ENCODE data around the gene EDRF1. TPM values are rescaled to one million over a fixed set of nuclear protein-coding genes. Genes with fewer than 3 reads are reported as not detected.

Gene EDRF1
- total and polyA plus RNA-seq, 2 of the 13 experiments (the other 11 are each of a cell fraction or from before 2014, with no cell fraction given) = 16.9 to 26.7 TPM

DNA sequence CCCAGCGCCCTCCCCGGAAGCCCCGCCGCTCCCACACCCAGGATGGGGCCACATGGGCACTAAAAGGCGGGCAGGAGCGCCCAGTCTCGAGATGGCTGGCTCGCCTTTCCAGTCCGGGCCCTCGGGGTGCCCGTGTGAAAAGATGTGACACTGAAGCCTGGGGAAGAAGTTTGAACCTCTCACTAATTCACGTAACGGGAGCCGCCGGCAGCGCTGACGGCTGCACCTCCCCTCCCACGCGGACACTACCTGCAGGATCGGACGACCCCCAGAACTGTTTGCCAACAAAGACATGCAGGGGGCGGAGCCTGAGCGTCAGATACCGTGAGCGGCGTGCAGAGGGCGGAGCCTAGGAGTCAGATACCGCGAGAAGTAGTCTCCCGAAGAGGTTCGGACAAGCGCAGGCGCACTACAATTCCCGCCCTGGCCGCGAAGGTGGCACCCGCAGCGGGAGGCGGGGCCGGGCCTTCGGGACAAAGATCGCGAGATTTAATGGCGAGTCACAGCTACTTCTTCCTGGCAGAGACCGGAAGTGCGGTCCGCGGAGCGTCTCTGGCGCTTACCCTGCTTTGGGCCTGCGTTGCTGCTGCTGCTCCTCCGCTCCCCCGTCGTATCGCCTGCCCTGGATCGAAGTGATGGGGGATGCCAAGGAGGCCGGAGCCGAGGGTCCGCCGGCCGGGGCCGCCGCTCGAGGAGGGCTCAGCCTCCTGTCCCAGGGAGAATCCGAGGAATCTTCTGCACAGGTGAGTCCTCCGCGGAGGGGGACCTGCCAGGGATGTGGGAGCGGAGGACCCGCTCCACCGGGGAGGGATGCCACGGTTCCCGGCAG is at the start of gene EDRF1 (continued):
- TF ChIP-seq ZNF598 (CRISPR knock-in tag; IDR thresholded peaks at IDR 0.05; ENCODE audit: borderline replicate concordance) = peak; percentile 85
- TF ChIP-seq, protein P1, sequence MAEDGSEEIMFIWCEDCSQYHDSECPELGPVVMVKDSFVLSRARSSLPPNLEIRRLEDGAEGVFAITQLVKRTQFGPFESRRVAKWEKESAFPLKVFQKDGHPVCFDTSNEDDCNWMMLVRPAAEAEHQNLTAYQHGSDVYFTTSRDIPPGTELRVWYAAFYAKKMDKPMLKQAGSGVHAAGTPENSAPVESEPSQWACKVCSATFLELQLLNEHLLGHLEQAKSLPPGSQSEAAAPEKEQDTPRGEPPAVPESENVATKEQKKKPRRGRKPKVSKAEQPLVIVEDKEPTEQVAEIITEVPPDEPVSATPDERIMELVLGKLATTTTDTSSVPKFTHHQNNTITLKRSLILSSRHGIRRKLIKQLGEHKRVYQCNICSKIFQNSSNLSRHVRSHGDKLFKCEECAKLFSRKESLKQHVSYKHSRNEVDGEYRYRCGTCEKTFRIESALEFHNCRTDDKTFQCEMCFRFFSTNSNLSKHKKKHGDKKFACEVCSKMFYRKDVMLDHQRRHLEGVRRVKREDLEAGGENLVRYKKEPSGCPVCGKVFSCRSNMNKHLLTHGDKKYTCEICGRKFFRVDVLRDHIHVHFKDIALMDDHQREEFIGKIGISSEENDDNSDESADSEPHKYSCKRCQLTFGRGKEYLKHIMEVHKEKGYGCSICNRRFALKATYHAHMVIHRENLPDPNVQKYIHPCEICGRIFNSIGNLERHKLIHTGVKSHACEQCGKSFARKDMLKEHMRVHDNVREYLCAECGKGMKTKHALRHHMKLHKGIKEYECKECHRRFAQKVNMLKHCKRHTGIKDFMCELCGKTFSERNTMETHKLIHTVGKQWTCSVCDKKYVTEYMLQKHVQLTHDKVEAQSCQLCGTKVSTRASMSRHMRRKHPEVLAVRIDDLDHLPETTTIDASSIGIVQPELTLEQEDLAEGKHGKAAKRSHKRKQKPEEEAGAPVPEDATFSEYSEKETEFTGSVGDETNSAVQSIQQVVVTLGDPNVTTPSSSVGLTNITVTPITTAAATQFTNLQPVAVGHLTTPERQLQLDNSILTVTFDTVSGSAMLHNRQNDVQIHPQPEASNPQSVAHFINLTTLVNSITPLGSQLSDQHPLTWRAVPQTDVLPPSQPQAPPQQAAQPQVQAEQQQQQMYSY (CRISPR knock-in tag; IDR thresholded peaks at IDR 0.05) = peak; percentile 71; the same call in 1 of the 2 replicates
- TF ChIP-seq FOXK2 (IDR thresholded peaks at IDR 0.05) = no peak
- TF ChIP-seq NCOA1 (CRISPR knock-in tag; IDR thresholded peaks at IDR 0.05) = no peak
- TF ChIP-seq, protein P2, sequence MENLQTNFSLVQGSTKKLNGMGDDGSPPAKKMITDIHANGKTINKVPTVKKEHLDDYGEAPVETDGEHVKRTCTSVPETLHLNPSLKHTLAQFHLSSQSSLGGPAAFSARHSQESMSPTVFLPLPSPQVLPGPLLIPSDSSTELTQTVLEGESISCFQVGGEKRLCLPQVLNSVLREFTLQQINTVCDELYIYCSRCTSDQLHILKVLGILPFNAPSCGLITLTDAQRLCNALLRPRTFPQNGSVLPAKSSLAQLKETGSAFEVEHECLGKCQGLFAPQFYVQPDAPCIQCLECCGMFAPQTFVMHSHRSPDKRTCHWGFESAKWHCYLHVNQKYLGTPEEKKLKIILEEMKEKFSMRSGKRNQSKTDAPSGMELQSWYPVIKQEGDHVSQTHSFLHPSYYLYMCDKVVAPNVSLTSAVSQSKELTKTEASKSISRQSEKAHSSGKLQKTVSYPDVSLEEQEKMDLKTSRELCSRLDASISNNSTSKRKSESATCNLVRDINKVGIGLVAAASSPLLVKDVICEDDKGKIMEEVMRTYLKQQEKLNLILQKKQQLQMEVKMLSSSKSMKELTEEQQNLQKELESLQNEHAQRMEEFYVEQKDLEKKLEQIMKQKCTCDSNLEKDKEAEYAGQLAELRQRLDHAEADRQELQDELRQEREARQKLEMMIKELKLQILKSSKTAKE (CRISPR knock-in tag; IDR thresholded peaks at IDR 0.05; ENCODE audit: borderline replicate concordance) = peak; percentile 30; the same call in 1 of the 2 replicates
- no peak for TF ChIP-seq SSRP1 (CRISPR knock-in tag; IDR thresholded peaks at IDR 0.05)
- TF ChIP-seq, protein P3, sequence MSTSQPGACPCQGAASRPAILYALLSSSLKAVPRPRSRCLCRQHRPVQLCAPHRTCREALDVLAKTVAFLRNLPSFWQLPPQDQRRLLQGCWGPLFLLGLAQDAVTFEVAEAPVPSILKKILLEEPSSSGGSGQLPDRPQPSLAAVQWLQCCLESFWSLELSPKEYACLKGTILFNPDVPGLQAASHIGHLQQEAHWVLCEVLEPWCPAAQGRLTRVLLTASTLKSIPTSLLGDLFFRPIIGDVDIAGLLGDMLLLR (CRISPR knock-in tag; IDR thresholded peaks at IDR 0.05) = 0 out of 2 replicates have a peak, but pooled peaks have one; percentile 49
- peak; percentile 97 for TF ChIP-seq DR1 (CRISPR knock-in tag; IDR thresholded peaks at IDR 0.05)
- TF ChIP-seq ZNF230 (CRISPR knock-in tag; IDR thresholded peaks at IDR 0.05) = peak; percentile 61; the same call in 1 of the 2 replicates
- no peak for TF ChIP-seq NFE2L2 (IDR thresholded peaks at IDR 0.05; ENCODE audit: low read length)
- TF ChIP-seq, protein P4, sequence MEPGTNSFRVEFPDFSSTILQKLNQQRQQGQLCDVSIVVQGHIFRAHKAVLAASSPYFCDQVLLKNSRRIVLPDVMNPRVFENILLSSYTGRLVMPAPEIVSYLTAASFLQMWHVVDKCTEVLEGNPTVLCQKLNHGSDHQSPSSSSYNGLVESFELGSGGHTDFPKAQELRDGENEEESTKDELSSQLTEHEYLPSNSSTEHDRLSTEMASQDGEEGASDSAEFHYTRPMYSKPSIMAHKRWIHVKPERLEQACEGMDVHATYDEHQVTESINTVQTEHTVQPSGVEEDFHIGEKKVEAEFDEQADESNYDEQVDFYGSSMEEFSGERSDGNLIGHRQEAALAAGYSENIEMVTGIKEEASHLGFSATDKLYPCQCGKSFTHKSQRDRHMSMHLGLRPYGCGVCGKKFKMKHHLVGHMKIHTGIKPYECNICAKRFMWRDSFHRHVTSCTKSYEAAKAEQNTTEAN (CRISPR knock-in tag; conservative IDR thresholded peaks at IDR 0.05) = peak; percentile 73; the same call in 1 of the 2 replicates
- no peak for TF ChIP-seq CHD4 (IDR thresholded peaks at IDR 0.05; ENCODE audit: borderline replicate concordance, low read length)
- 0 out of 2 replicates have a peak, but pooled peaks have one; percentile 17 for TF ChIP-seq MLLT10 (CRISPR knock-in tag; IDR thresholded peaks at IDR 0.05)
- TF ChIP-seq, protein P5, sequence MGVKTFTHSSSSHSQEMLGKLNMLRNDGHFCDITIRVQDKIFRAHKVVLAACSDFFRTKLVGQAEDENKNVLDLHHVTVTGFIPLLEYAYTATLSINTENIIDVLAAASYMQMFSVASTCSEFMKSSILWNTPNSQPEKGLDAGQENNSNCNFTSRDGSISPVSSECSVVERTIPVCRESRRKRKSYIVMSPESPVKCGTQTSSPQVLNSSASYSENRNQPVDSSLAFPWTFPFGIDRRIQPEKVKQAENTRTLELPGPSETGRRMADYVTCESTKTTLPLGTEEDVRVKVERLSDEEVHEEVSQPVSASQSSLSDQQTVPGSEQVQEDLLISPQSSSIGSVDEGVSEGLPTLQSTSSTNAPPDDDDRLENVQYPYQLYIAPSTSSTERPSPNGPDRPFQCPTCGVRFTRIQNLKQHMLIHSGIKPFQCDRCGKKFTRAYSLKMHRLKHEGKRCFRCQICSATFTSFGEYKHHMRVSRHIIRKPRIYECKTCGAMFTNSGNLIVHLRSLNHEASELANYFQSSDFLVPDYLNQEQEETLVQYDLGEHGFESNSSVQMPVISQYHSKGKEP (CRISPR knock-in tag; IDR thresholded peaks at IDR 0.05) = no peak
- no peak for TF ChIP-seq RFX5 (IDR thresholded peaks at IDR 0.05; ENCODE audit: low read depth, low read length)
- TF ChIP-seq, protein P6, sequence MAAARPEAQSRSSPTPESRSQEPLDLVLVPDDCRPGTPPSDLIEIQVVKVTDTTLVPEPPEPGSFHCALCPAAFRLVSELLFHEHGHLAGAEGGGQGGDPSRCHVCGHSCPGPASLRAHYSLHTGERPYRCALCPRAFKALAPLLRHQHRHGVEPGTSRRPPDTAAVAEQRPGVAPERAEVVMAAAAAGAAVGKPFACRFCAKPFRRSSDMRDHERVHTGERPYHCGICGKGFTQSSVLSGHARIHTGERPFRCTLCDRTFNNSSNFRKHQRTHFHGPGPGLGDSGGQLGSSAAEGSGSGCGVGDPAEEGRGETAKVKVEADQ (CRISPR knock-in tag; IDR thresholded peaks at IDR 0.05; ENCODE audit: borderline replicate concordance) = no peak; the same call in none of the 2 replicates
- TF ChIP-seq ZNF816 (CRISPR knock-in tag; IDR thresholded peaks at IDR 0.05; ENCODE audit: borderline replicate concordance) = peak; percentile 86
- TF ChIP-seq ZFP90 (CRISPR knock-in tag; IDR thresholded peaks at IDR 0.05; ENCODE audit: borderline replicate concordance) = peak; percentile 86; the same call in 1 of the 2 replicates
- TF ChIP-seq CBX1 (IDR thresholded peaks at IDR 0.05; ENCODE audit: low read depth) = no peak

Measured in HepG2 (cell line).